HG03442 (cell line): ENCODE results near the gene ENPP6.
"Not testable (repeated sequence)": the region's sequence is repeated elsewhere in the genome, so short reads cannot be mapped to it uniquely, and the experiment has no call there.

ENCODE experiments used
- ATAC-seq: cut with Tn5 transposase; IDR thresholded peaks from one replicate; pipeline ENCODE4 v1.9.1; 2021; ENCODE audit warnings: mild to moderate bottlenecking, moderate library complexity; ENCODE audit not compliant: unreplicated experiment

ENPP6 gene

GRCh38 chr4:184150102-184150839 lies 67.4 kb downstream of the ENPP6 start:
- ATAC-seq: no peak

GRCh38 chr4:184148738-184149637 lies 68.7 kb downstream of the ENPP6 start:
- no peak for ATAC-seq

GRCh38 chr4:184147858-184148737 lies 69.6 kb downstream of the ENPP6 start:
- no peak for ATAC-seq

- ATAC-seq: no peak
Measured at GRCh38 chr4:184146951-184147350, 70.7 kb downstream of the ENPP6 start.

DNA sequence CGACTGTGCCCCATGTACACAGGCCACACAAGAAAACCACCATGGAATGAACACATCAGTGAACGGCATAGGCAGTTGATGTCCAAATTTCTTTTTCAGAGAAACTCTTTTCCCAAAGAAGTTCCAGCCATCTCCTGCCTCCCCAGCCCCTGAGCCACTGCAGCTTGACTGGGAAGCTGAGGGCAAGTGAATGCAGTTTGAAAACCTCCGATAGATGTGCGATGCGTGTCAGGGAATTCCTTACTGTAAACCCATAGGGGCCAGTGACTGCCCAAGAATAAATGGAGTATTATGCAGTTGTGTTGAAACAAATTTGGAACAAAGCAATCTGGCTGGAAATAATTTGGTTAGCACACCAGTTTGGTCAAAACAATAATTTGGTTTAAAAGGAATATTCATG lies 72.1 kb downstream of the ENPP6 start:
- ATAC-seq: no peak

DNA sequence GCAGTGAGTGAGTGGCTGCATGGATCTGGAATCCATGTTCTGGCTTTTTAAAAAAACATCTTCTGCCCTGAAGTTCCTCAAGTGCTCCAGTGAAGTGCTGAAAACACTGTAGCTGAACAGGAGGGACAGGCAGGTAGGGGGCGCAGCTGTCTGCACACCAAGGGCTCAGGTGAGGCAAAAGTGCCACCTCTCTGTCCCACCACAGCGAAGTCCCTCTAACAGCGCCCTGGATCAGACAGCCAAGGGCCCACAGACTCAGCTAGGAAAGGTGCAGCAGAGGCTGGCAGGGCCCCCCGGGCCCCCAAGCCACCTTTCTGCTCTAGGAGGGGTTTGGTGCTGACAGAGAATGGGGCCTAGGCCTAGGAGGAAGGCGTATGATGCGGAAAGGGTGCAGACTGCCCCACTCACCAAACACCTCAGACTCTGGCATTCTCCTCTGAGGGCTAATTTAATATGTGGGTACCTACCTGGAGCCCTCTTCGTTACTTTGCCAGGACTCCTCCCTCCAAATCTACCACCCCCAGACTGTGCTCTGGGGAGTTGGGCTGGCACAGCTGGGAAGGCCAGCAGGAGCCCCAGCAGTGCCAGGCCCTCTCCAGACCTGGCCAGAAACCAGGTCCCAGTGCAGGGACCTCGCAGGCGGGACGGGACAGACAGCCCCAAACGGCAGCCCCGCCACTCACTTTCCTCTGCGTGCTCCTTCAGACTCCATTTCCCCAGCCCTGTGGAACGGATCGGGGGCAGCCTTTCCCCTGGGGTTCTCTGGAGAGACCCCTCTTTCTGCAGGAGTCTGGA lies 73.7 kb downstream of the ENPP6 start:
- ATAC-seq: no peak

DNA sequence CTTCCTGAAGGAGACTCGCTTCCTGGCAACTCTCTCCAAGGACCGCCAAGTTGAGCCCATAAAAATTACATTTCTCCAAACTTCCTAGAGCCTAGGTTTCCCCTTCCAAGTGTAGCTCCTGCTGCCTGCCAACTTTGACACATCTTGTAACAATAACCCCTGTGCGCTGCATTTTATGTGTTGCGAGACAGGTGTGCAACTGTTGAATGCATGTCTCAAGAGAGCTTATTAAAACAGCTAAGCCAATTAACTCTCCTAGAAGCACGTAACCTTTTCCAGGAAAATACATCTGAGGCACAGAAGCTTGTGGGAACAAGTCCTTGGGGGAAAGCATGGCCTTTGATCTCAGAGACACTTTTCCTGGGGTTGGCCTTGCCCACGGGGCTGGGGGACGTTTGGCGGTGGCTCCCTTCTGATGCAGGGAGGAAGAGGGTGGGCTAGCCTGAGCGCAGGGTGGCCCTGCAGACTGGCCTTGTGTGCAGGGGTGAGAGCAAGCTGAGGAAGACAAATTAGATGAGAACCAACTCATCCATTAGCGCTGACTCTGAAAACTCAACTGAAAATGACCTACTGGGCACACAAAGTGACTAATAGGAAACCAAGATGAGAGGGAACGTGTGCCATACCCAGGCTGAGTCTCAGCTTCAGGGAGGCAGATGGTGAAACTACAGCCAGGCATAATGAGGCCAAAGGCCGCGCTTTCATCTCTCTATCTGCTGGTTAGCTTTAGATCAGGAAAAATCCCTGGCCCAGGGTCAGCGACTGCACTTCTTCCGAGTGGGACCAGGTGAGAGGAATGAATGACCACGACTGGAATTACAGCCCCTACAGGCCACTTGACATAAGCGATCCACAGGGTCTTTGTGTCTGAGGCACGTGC lies 75.3 kb downstream of the ENPP6 start:
- no peak for ATAC-seq

- not testable (repeated sequence) for ATAC-seq
Measured at GRCh38 chr4:184140901-184141300, 76.8 kb downstream of the ENPP6 start.

DNA sequence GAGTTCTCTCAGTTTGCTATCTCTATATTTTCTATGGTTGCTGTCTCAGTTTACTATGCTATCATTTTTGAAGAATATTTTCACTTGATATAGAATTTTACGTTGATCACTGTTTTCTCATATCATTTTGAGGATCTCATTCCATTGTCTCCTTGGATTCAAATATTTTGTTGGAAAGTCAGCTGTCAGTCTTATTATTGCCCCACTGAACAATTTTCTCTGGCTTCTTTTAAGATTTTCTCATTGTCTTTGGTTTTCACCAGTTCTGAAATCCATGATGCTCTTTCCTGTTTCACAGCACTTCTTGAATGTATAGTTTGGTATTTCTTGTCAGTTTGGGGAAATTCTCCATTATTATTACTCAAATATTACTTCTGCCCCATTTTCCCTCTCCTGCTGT lies 81.1 kb downstream of the ENPP6 start:
- no peak for ATAC-seq

DNA sequence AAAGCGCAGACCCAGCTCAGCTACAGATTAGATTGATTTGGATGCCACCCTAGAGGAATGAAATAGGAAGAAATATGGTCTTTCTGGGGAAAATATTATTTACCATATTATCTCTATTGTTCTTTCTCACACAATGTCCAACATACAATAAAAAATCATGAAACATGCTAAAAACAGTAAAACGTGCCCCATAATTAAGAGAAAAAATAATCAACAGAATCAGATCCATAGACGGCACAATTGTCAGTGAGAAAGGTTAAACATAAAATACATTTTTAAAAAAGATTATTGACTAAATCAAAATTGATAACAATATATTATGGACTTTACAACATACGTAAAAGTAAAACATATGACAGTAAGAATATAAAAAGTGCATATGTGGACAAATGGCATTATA lies 90.9 kb downstream of the ENPP6 start:
- no peak for ATAC-seq

- no peak for ATAC-seq
Measured at GRCh38 chr4:184122631-184123408, 94.9 kb downstream of the ENPP6 start.

DNA sequence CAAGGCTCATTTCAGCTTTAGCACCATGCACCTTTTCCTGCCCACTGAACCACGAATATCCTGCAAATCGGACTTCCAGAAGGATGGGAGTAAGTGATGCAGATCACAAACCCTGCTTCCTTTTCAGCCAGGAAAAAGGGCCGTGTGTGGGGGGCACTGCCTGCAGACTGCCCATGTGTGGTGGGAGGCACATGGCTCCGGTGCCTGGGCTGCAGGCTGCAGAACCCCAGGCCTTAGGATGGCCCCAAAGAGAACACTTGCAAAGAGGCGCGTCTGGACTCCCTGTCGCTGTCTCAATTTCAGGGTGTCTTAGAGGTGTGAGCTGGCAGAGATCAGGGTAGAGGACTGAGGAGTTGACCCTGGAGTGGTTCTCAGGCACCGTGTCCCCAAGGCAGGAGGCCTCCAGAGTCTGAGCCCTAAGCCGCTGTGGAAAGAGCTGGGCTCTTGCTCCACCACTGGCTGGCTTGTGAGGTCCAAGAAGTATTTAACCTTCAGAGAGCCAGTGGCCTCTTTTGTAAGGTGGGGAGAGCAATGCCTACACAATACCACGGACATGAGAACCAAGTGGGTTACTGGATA lies 97.0 kb downstream of the ENPP6 start:
- ATAC-seq: no peak

DNA sequence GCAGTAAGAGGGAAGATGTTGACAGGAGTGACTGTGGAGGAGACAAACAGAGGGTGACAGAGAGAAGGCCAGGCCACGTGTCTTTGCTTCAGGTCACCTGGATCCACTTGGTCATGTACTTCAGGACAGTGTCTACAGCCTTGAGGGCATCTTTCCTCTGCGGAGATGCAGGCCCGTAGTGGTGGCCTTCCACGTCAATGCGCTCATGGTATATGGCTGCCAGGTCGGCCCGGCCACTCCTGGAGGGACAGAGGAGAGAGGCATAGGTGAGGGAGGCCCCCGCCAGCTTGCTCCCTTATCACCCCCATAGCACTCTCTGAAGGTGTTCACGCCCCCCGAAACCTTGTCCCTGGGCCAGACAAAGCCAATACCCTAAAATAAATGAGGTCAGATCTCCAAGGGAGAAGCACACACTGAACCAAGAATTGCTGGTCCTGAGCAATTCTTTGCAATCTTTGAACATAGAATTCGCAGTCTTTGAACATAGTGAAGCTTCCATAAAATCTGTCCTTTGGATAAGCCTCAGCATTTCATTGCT lies 99.9 kb downstream of the ENPP6 start:
- no peak for ATAC-seq

DNA sequence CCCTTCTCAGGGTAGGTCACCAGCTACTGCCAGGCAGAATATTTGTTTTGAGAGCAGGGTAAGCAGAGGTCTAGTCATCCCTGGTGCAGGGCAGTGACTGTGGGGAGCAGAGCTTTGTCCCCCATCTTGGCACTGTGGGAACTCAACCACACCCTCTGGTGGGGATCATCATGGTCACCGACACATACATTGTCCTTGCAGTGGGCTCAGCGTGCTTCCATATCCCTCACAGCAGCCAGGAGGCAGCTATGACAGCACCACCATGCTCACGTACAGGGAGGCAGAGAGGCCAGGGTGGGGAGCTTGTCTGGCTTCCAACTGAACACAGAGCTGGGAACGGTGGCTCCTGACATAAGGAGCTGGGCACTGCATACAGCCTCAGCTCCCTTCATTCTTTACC lies 102.3 kb downstream of the ENPP6 start:
- no peak for ATAC-seq

- ATAC-seq: no peak
Measured at GRCh38 chr4:184114431-184114830, 103.2 kb downstream of the ENPP6 start.

DNA sequence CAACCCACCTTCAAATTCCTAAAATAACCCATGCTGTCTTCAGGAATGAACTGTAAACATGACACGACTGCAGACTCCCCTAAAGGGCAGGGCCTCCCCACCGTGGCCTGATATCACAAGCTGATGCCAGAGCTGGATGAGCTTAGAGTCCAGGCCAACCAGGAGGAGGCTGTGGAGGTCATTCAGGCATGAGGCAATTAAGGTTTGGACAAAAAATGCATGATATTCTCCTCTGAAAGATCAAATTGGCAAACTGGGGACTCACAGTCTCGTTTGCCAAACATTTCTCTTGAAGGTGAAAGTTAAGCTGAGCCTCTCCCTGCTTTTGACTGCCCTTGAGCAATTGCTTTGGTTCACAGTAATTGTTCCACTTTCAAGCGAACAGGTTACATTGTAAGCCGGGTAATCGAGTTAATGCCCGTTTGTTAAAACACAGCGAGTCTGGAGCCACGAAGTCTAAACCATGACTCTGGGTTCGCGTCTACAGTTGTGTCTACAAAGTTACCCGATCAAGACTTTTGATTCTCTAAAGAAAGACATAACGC lies 105.6 kb downstream of the ENPP6 start:
- ATAC-seq: no peak

GRCh38 chr4:184111233-184111832 lies 106.3 kb downstream of the ENPP6 start:
- ATAC-seq: no peak
